ENCODE measurements around the gene ANKRD6.
A peak's percentile ranks its signal among the peaks of the same experiment; 100 is the strongest.

ANKRD6 gene

GRCh38 chr6:89475101-89475500 lies 42.1 kb downstream of the ANKRD6 start:
- no peak for TF ChIP-seq CTCF (IDR thresholded peaks at IDR 0.05; ENCODE audit: insufficient read depth, low read length, poor library complexity, severe bottlenecking)
- DNase-seq (ENCODE audit: extremely low read depth, insufficient read length), result no peak
- Histone ChIP-seq H3K4me3 (replicated peaks; ENCODE audit: low read depth, low read length) (no peak overlapping the region), H3K27me3 (replicated peaks; ENCODE audit: control insufficient read depth, insufficient read depth, low read length) (no peaks in the 10 kb centered on the region), H3K36me3 (ENCODE audit: control insufficient read depth, insufficient read depth, low read length) (no peaks in the 10 kb centered on the region)

- H3K4me3 ChIP-seq (replicated peaks; ENCODE audit: low read depth, low read length), result no peak overlapping the region
- H3K27me3 ChIP-seq (replicated peaks; ENCODE audit: control insufficient read depth, insufficient read depth, low read length), result no peaks in the 10 kb centered on the region
- TF ChIP-seq CTCF (IDR thresholded peaks at IDR 0.05; ENCODE audit: insufficient read depth, low read length, poor library complexity, severe bottlenecking), result no peak
- peak; percentile 7 for DNase-seq (ENCODE audit: extremely low read depth, insufficient read length)
- H3K36me3 ChIP-seq (ENCODE audit: control insufficient read depth, insufficient read depth, low read length), result no peaks in the 10 kb centered on the region
Measured at GRCh38 chr6:89475634-89476033, 42.7 kb downstream of the ANKRD6 start.

GRCh38 chr6:89479897-89480296 lies 46.9 kb downstream of the ANKRD6 start:
- Histone ChIP-seq H3K36me3 (ENCODE audit: control insufficient read depth, insufficient read depth, low read length) (no peaks in the 10 kb centered on the region), H3K27me3 (replicated peaks; ENCODE audit: control insufficient read depth, insufficient read depth, low read length) (no peaks in the 10 kb centered on the region), H3K4me3 (replicated peaks; ENCODE audit: low read depth, low read length) (no peak overlapping the region)
- no peak for TF ChIP-seq CTCF (IDR thresholded peaks at IDR 0.05; ENCODE audit: insufficient read depth, low read length, poor library complexity, severe bottlenecking)
- DNase-seq (ENCODE audit: extremely low read depth, insufficient read length), result no peak

GRCh38 chr6:89481695-89482094 lies 48.7 kb downstream of the ANKRD6 start:
- no peak for DNase-seq (ENCODE audit: extremely low read depth, insufficient read length)
- Histone ChIP-seq H3K4me3 (replicated peaks; ENCODE audit: low read depth, low read length) (no peak overlapping the region), H3K27me3 (replicated peaks; ENCODE audit: control insufficient read depth, insufficient read depth, low read length) (no peaks in the 10 kb centered on the region), H3K36me3 (ENCODE audit: control insufficient read depth, insufficient read depth, low read length) (no peaks in the 10 kb centered on the region)
- no peak for TF ChIP-seq CTCF (IDR thresholded peaks at IDR 0.05; ENCODE audit: insufficient read depth, low read length, poor library complexity, severe bottlenecking)

- DNase-seq (ENCODE audit: extremely low read depth, insufficient read length), result no peak
- no peak overlapping the region for H3K4me3 ChIP-seq (replicated peaks; ENCODE audit: low read depth, low read length)
- TF ChIP-seq CTCF (IDR thresholded peaks at IDR 0.05; ENCODE audit: insufficient read depth, low read length, poor library complexity, severe bottlenecking), result no peak
- H3K27me3 ChIP-seq (replicated peaks; ENCODE audit: control insufficient read depth, insufficient read depth, low read length), result no peaks in the 10 kb centered on the region
- H3K36me3 ChIP-seq (ENCODE audit: control insufficient read depth, insufficient read depth, low read length), result no peaks in the 10 kb centered on the region
Measured at GRCh38 chr6:89482126-89482525, 49.2 kb downstream of the ANKRD6 start.

- Histone ChIP-seq H3K4me3 (replicated peaks; ENCODE audit: low read depth, low read length) (no peak overlapping the region), H3K27me3 (replicated peaks; ENCODE audit: control insufficient read depth, insufficient read depth, low read length) (no peaks in the 10 kb centered on the region), H3K36me3 (ENCODE audit: control insufficient read depth, insufficient read depth, low read length) (no peaks in the 10 kb centered on the region)
- DNase-seq (ENCODE audit: extremely low read depth, insufficient read length), result no peak
- no peak for TF ChIP-seq CTCF (IDR thresholded peaks at IDR 0.05; ENCODE audit: insufficient read depth, low read length, poor library complexity, severe bottlenecking)
Measured at GRCh38 chr6:89483111-89483720, 50.3 kb downstream of the ANKRD6 start.
